GM21367 (cell line): Measurements from ENCODE around the gene RIN2.
"Not testable (repeated sequence)": the region's sequence is repeated elsewhere in the genome, so short reads cannot be mapped to it uniquely, and the experiment has no call there.

Source experiments
- ATAC-seq: cut with Tn5 transposase; IDR thresholded peaks from one replicate; pipeline ENCODE4 v1.9.1; 2021; ENCODE audit not compliant: unreplicated experiment

Gene RIN2

DNA sequence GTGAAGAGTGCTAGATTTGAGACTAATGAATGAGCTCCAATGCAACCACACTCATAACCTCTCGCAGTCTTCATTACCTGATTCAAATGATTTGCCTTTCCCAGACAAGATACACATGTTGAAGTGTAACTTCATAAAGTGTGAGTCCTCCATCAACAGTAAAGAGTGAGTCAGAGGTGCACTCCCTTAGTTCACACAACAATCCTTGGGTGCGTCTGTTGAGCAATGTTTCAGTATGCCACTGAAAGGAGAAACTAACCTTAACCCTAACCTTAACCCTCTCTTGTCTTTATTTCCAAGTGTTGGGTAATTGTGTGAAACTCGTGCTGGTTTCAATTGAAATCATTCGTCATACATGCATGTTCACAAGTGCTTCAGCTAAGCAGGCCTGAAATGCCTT lies 21.0 kb upstream of the RIN2 start:
- no peak for ATAC-seq

DNA sequence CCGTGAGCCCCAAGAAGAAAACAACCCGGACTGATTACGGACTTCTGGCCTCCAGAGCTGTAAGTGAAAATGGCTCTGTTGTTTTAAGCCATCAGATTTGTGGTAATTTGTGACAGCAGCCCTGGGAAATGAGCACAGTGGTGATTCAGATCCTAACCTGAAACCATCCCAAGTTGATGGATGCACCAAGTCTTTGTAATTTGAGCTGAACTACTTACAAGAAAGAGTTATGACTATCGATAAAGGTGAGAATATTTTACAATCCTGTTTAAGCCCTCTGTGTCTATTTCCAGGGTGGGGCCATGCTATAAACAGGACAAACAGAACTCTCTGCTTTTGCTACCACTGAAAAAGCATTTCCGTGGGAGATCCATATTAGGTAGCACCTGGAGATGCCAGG lies 19.1 kb upstream of the RIN2 start:
- ATAC-seq, result no peak

DNA sequence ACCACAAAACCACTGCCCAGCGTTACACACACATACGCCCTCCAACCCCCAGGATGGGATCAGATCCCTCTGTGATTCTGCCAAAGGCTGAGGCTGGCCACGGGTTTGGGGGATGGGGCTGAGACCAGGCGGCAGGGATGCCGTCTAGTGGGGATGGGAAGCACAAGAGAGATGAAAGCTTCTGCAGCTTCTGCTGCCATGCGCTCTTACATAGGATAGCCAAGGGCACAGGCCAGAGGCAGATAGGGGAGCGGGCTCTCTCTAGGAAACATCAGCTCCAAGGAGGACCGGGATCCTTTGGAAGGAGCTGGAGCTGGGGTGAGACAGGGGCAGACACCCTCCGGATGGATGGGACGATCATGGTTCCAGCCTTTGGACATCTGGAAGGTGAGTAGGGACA lies 18.7 kb upstream of the RIN2 start:
- ATAC-seq, result no peak

DNA sequence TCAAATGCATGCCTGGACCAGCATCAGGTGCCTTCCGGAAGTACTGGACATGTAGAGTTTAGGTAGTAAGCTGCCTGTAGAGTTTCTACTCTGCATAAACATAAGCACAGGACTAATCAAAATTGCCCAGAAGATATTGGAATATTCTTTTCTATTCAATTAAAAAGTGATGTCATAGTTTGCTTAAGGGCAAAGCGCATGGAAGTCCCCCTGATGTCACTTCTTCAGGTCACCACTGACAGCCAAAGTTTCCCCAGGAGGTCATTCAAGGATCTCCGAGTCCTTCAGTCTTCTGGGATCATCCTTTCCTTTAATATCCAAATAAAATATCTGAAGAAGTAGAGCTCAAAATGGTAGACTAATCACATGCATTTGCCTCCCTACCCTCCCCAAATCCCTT lies 17.5 kb upstream of the RIN2 start:
- no peak for ATAC-seq

DNA sequence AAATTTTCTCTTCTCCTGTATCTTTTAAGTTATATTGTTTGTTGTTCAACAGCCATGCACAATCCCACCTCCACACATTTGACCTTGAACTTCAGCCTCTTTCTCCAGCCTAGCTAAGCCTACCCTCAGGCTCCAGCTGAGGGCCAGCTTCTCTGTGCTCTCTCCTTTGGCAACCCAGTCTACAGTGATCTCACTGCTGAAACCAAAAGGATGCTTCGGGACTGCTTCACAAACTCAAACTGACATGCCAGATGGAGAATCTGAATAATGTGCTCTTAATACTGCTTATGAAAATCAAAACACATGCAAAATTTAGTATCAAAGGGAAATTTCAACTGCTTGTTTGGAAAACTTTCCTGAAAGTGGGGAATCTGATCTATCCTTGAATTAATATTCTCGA lies 16.1 kb upstream of the RIN2 start:
- ATAC-seq, result no peak

DNA sequence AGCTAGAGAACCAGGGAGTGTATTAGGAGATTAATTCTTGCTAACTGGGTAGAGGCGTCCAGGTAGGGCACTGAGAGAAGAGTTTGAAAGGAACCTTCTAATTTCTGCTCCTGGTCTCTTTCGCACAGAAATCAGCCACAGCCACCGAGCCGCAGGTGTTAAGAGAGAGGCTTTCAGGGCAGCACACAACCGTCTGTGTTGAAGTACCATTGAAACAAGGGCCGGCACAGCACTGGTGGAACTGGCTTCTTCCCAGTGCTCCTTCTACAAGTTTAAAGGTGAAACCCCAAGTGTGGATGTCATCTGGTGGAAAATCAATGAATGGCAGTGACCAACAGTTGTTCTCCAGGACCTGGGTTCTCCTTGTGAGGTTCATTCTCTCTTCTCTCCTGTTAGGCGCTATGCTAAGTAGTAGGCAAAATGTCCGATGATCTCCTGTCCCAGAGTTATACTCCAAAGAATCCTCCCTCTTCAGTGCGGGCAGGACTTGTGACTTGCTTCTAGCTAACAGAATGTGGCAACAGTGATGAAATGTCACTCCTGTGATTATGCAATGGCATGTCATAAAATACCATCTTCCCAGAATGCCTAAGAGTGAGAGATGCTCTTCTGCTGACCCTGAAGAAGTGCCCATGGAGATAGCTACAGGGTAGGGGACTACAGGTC lies 15.0 kb upstream of the RIN2 start:
- no peak for ATAC-seq

DNA sequence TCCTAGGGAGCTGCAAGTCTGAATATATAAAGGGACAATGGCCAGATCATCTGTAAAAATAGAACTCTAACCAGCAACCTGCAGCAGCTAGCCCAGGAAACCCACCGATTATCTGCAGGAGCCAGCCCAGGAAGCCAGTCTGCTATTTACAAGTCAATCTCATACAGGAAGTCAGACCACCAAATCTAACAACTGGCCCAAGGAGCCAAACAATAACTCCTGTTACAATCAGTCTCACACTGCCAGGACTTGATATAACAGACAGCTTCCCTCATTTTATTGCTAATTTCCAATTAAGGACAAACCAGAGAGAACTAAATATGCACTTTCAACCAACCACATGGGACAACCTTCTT lies 14.4 kb upstream of the RIN2 start:
- no peak for ATAC-seq

DNA sequence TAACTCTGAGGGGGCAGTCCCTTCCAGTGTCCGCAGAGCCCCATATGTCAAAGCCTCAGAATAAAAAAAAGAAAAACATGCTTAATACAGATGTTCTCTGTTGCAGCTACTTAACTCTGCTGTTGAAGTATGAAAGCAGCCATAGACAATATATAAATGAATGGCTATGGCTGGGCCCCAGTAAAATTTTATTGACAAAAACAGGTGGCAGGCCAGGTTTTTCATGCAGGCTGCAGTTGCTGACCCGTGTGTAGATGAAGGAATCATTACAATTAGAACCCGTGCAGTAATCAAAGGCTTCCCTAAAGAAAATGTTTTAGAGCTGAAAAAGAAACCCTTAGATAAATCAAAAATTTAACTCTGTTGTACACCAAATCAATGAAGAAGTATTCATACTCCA lies 13.0 kb upstream of the RIN2 start:
- ATAC-seq, result no peak

DNA sequence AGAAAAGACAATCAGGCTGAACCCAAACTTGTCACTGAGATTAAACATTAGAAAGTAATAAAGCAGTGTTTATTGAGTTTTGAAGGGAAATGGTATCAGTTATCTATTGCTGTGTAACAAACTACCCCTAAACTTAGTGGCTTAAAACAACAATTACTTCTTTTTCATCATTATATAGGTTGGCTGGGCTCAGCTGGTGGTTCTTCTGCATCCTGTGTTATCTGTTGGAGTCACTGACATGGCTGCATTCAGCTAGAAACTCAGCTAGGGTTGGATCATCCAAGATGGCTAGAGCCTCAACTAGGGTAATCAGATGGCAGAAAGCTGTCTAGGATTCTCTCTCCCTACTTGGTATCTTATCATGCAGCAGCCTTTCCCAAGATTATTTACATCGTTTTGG lies 12.5 kb upstream of the RIN2 start:
- no peak for ATAC-seq

DNA sequence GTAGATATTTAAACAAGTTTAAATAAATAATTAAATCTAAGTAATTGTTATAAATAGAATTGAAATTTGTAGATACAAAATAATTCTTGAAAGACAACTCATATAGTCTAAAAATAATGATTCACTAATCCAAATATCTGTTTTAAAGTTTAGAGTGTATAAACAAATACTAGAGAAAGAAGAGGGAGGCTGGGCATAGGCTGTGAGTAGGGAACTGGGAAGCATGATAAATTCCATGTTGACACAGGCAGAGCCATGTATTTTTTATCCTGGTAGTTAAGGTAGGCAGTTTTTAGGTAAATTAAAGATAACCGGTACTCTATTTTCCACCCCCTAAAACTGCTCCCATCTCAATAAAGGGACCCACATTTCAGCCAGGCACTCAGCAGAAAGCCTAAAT lies 11.7 kb upstream of the RIN2 start:
- ATAC-seq, result no peak

DNA sequence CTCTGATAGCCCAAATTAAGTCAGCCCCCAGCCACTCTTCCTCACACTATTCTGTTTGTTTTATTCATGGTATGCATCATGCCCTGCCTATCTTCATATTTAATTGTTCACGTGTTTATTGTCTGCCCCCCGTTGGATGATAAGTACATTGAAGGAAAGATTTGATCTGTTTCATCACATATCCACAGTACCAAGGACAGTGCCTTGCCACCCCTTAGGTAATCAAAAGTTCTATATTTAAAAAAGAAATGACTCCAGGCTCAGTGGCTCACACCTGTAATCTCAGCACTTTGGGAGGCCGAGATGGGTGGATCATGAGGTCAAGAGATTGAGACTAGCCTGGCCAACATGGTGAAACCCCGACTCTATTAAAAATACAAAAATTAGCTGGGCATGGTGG lies 10.2 kb upstream of the RIN2 start:
- ATAC-seq, result no peak

DNA sequence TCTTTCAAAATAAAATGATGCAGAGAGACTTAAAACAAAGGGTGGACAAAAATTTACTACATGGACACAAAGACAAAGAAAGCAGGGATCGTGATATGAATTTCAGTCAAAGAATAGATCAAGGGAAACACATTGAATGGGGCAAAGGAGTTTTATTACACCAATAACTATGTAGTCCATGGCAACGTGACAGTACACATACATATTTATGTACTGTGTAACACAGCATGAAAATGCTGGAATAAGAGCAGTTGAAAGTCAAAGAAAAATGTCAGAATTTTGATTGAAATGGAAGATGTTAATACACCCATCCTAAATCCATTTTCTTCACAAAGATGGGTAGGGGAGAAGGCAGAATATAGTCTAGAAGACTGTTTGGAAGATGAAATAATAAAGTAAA lies 9.4 kb upstream of the RIN2 start:
- no peak for ATAC-seq

DNA sequence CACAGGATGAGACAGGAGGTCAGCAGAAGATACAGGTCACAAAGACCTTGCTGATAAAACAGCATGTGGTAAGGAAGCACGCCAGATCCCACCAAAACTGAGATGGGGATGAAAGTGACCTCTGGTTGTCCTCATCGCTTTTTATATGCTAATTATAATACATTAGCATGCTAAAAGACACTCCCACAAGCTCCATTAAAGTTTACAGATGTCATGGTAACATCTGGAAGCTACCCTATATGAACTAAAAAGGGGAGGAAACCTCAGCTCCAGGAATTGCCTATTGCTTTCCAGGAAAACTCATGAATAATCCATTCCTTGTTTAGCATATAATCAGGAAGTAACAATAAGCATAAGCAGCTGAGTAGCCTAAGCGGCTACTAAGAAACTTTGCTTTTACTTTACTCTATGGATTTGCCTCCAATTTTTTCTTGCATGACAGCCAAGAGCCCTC lies 8.4 kb upstream of the RIN2 start:
- no peak for ATAC-seq

DNA sequence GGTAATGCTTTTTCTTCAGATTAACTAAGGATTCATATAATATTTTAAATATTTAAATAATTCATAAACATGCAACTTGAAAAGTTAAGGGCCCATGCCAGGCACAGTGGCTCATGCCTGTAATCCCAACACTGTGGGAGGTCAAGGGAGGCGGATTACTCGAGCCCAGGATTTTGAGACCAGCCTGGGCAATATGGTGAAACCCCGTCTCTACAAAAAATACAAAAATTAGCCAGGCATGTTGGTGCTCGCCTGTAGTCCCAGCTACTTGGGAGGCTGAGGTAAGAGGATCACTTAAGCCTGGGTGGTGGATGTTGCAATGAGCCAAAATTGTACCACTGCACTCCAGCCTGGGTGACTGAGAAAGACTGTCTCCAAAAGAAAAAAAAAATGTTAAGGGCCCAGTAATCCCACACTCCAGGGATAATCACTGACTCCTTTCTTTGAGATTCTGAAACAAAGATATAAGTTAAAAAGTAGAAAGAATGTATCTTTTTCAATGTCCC lies 7.9 kb upstream of the RIN2 start:
- no peak for ATAC-seq

DNA sequence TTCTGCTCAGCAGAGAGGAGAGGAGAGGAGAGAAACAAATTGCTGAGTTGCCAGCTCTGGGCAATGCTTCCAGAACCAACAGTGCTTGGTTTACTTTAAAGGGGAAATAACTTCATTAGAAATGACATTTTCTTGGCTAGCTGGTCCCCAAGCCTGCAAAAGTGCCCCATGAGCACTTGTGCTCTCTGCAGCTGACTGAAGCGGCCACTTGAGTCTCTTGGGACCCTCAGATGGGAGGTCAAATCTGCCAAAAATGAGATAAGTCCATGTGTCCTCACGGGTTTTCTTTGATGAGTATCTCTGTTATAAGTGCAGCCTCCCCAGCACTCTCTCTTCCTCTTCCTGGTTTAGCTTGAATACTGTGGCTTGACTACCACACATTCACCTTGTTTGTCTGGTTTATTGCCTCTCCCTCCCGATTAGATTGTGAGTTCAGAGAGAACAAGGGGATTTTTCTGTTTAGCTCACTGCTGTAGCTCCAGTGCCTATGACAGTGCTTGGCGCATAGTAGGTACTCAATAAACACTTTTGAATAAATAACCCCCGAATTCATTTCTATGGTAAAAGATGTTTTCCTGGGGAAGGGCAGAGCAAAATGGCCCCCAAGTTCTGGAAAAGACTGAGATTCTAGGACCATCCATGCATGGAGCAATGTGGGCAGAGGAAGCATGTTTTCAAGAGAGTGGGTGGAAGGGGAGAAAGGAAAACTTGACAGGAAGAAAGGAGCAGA lies 7.0 kb upstream of the RIN2 start:
- no peak for ATAC-seq

DNA sequence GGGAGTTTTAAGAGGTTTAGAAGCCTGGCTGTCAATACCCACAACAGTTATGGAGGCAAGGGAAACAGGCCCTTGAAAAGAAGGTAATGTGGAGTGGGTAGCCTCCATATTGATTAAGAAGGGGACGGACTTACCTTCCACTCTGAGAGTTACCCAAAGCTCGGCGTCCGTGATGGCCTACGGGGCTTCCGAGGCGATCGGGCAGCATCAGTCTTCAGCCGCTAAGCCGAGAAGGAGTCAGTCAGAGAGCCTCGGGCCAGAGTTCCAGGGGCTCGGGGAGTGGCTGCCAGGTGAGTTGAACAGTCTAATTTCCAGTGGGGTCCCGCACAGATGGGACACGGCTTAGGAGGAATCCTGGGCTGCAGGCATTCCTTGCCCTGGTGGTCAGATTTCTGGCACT lies 3.9 kb upstream of the RIN2 start:
- ATAC-seq, result not testable (repeated sequence)

DNA sequence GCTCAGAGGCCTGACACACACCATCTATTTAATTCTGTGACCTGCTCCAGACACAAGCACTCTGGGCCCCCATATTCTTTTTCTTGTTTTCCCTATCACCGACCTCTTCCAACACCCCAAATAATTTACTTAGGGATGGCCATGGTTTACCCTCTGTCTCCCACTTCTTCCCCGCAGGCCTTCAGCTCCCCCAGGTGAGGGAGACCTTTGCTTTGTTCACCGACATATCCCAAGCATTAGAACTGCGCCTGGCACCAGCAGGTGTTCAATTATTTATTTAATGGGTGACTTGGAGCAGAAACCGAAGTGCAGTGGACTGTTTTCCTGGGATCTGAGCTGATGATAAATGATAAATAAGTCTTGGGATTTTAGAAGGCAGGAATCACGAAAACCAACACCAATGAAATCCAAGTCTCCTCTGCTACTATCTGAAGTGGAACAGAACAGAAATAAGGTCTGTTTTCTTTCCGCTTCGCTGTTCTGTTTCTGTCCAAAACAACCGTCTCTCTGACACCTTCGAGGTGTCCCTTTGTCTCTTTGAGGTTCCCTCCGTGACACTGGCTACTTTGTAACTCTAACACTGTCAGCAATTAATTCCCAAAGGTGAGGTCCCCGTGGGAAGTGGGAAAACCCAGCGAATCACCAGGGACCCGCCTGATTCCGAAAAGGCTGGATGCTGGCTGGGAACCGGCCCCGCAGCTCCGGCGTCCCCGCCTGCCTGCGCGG lies 1.1 kb upstream of the RIN2 start:
- no peak for ATAC-seq

DNA sequence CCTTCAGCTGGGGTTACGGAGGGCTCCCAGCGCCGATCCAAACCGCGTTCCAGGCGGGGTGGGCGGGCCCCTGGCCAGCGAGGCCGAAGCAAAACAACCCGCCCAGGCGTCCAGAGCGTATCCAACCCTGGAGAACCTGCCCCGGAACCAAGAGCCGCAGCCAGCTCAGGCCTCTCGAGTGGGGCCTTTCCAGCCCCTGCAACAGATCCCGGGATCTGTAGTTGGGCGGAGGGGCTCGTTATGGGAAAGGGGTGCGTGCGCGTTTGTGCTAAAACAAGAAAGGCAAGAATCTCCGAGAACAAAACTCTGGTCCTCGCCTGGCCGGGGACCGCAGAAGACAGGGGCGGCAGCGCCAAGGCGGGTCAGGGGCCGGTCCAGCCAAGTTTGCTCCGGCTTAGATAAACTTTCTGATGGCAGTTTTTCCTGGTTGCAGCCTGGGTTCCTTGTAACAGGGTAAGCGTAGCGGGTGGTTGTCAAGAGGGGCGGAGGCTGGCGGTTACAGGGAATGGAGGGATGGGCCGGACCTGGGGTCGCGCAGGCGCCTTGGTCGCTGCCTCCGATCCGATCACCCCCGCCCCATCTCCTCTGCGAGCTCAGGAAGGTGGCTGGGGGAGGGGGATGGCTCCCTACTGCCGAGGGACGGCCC lies 448 bp upstream of the RIN2 start:
- no peak for ATAC-seq

DNA sequence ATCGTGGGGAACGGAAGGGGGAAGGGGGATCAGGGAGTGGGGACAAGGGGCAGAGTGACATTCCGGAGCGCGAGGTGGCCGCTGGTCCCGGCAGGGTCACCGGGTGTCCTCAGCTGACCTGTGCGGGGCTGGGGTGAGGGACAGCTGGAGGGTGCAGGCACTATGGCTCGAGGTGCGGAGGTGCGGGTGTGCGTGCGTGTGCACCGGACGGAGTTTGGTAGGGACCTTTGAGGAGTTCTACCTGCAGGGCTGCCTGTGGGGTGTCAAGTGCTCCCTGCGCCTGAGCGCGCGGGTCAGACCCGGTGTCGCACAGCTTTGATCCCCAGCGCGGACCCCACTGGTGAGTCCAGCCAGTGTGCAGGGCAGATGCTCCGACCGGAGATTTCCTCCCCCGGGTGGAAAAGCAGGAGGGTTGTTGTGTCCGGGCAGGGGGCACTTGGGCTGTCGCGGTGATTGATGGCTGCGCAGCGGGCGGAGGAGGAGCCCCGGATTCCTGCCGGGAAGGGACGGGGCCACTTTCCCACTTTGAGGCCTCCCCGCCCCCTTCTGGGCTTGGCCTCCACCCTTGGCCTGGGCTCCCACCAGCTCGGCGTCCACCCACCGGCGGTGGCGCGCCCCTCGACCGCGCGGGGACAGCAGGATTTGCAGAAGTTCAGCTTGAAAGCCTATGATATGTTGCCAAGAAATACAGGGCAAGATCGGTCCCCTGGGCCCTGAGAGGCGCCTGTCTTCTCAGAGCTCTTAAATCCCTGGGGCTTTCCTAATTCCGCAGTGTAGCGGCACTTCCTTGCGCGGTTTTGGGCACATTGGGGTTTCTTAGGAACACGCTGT lies 658 bp downstream of the RIN2 start:
- no peak for ATAC-seq

DNA sequence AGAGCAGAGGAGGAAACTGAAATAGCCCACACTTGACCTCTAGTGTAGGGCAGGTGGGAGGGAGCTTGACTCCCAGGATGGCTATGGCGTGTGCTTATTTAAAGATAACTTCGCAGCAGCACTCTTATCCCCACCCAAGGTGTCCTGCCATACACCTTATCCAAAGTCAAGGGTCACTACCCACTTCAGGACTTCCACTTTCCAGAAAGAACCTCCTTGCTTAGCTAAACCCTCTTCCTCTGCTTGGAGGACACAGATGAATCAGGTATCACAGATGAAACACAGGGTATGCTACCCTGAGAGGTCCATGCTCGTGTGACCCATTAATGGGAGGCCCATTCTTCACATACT lies 2.3 kb downstream of the RIN2 start:
- ATAC-seq, result no peak

DNA sequence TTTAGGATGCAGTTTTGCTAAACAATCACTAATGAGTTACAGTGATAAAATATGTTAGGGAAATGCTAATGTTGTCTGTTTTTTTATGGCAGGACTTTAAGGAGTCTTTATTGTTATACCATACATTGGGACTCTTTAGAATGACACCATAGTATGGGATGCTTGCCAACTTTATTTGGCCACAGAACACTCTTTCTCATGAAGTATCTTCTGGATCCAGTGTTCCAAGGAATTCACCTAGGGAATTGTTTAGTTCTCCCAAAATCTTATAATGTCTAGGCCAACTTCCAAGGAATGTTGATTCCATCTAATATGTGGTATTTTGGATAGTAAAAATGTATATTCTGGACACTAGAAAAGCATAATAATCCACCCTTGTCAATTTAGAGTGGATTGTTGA lies 3.3 kb downstream of the RIN2 start:
- no peak for ATAC-seq
